K562 (cell line): Measurements from ENCODE around the gene PCED1B. TPM values are rescaled to one million over a fixed set of nuclear protein-coding genes. Genes with fewer than 3 reads are reported as not detected.
A peak's percentile ranks its signal among the peaks of the same experiment; 100 is the strongest.

Experiments
- ATAC-seq: fragments of 200-7000 bp; cut with Tn5 transposase; 3 replicates; pipeline ENCODE4 v1.9.1; 2020; ENCODE audit warnings: moderate library complexity
- BruUV-seq: library from RNA; stranded (reverse); fragments of 400-500 nt; replicated peaks from 2 replicates; lab custom pipeline; 2021; lab: Mats Ljungman, UMichigan
- CTCF ChIA-PET: fragments of 300-600 bp; formaldehyde crosslinking; extraction: SDS; loops from one replicate; lab custom pipeline; 2021; ENCODE audit warnings: low intra/inter-chr PET ratio; lab: Yijun Ruan, JAX
- POLR2A ChIA-PET: fragments of 300-600, 350-650 bp; sonication (Branson Sonifier 250); formaldehyde crosslinking; extraction: SDS; loops from one replicate; lab custom pipeline; 2021; ENCODE audit warnings: antibody characterized with exemption, inconsistent platforms; lab: Yijun Ruan, JAX
- DNase-seq, 4 experiments: peaks; one replicate each; pipeline versions ENCODE4 v3.0.0 to v3.0.0-alpha.2; 2011 to 2018; ENCODE audit warnings: low spot score in 3 of 4, mixed read lengths in 3 of 4; ENCODE audit errors: extremely low read depth in 1 of 4
- FAIRE-seq: peaks from 2 replicates; lab custom pipeline; 2011; peaks lifted over from hg19 to GRCh38; lab: Jason Lieb, UNC
- H2AFZ ChIP-seq: 2 replicates; pipeline ENCODE4 v1.6.0; 2011; ENCODE audit warnings: low read depth, low read length, control low read depth, inconsistent platforms
- H3K27ac ChIP-seq: fragments of 200-600 bp; 3 replicates; pipeline ENCODE4 v1.8.0; 2011; ENCODE audit warnings: low read depth, mild to moderate bottlenecking, control low read depth, inconsistent platforms, low read length, moderate library complexity, mixed read lengths; ENCODE audit errors: extremely low read depth
- H3K27me3 ChIP-seq, 2 experiments: fragments of 300-600 bp in 1 of 2; 2 replicates in 1 of 2; 3 replicates in 1 of 2; pipeline versions ENCODE4 v1.6.0 to v1.8.0; 2011; ENCODE audit warnings: inconsistent platforms in 2 of 2, low read length in 2 of 2, mild to moderate bottlenecking in 1 of 2, mixed read lengths in 1 of 2, moderate library complexity in 1 of 2; ENCODE audit not compliant: control insufficient read depth in 2 of 2, insufficient read depth in 2 of 2
- H3K36me3 ChIP-seq: fragments of 300-600 bp; 3 replicates; pipeline ENCODE4 v1.8.0; 2011; ENCODE audit warnings: mild to moderate bottlenecking, low read length, inconsistent platforms; ENCODE audit not compliant: control insufficient read depth, insufficient read depth
- H3K4me1 ChIP-seq, 2 experiments: fragments of 200-600 bp in 1 of 2; replicated peaks in 1 of 2; 2 replicates in 1 of 2; 3 replicates in 1 of 2; pipeline versions ENCODE4 v1.5.1 to v1.8.0; 2011; ENCODE audit warnings: inconsistent platforms in 2 of 2, low read length in 2 of 2, mild to moderate bottlenecking in 1 of 2, mixed read lengths in 1 of 2, moderate library complexity in 1 of 2; ENCODE audit not compliant: control insufficient read depth in 2 of 2, insufficient read depth in 2 of 2
- H3K4me2 ChIP-seq: 2 replicates; pipeline ENCODE4 v1.6.1; 2011; ENCODE audit warnings: low read length, control low read depth, inconsistent platforms, mixed read lengths; ENCODE audit not compliant: insufficient read depth
- H3K4me3 ChIP-seq: fragments of 200-600 bp; sonication (generic), shearing (Covaris generic); 2 replicates; pipeline ENCODE4 v1.5.1; 2016; ENCODE audit warnings: control low read depth, inconsistent platforms
- H3K79me2 ChIP-seq: fragments of 200-600 bp; 3 replicates; pipeline ENCODE4 v1.8.0; 2011; ENCODE audit warnings: low read length, inconsistent platforms; ENCODE audit not compliant: control insufficient read depth, insufficient read depth
- H3K9ac ChIP-seq, 2 experiments: 2 replicates each; pipeline versions ENCODE4 v1.6.0 to v1.6.1; 2011; ENCODE audit warnings: low read depth in 2 of 2, low read length in 2 of 2, control low read depth in 1 of 2, inconsistent platforms in 1 of 2, mild to moderate bottlenecking in 1 of 2, mixed read lengths in 1 of 2; ENCODE audit not compliant: insufficient read depth in 1 of 2
- H3K9me1 ChIP-seq: one replicate; pipeline ENCODE4 v1.6.0; 2011; ENCODE audit warnings: inconsistent platforms, mild to moderate bottlenecking, low read length, moderate library complexity; ENCODE audit not compliant: control insufficient read depth, insufficient read depth
- H3K9me3 ChIP-seq: replicated peaks from 2 replicates; pipeline ENCODE4 v1.5.1; 2011; ENCODE audit warnings: low read depth, low read length, inconsistent platforms; ENCODE audit not compliant: control insufficient read depth, insufficient read depth
- H4K20me1 ChIP-seq: replicated peaks from 2 replicates; pipeline ENCODE4 v1.6.1; 2011; ENCODE audit warnings: low read length, inconsistent platforms, mixed read lengths; ENCODE audit not compliant: control insufficient read depth, insufficient read depth
- MBD2 ChIP-seq: sonication (generic); IDR thresholded peaks from 2 replicates; pipeline ENCODE4 v1.6.1; 2016; ENCODE audit warnings: low read depth, borderline replicate concordance
- NFIC ChIP-seq: fragments of 450-650 bp; IDR thresholded peaks from 2 replicates; pipeline ENCODE4 v1.6.1; 2017; ENCODE audit warnings: mild to moderate bottlenecking, inconsistent platforms
- RBM25 ChIP-seq: fragments of 200-400 bp; formaldehyde crosslinking; IDR thresholded peaks from 2 replicates; pipeline ENCODE4 v1.6.1; 2018; ENCODE audit warnings: low read length, low read depth, moderate library complexity; ENCODE audit not compliant: severe bottlenecking
- ZNF668 ChIP-seq: fragments of 250-450 bp; sonication (Bioruptor Pico); IDR thresholded peaks from 2 replicates; pipeline ENCODE4 v1.8.0; 2022; ENCODE audit warnings: mild to moderate bottlenecking, inconsistent platforms
- WGBS: fragments of 100-300 bp; shearing (Covaris generic); methylation state at CpG from one replicate; pipeline ENCODE4 v1.1.6; 2016; ENCODE audit warnings: low coverage, mixed read lengths; ENCODE audit not compliant: insufficient coverage; ENCODE audit errors: missing lambda C conversion rate; 5-methylcytosine and 5-hydroxymethylcytosine counted together
- in situ Hi-C: fragments of 300-500 bp; cut with MboI; formaldehyde crosslinking; loops from 4 replicates; pipeline ENCODE4 v1.15.0; 2018; ENCODE audit warnings: inconsistent platforms, mixed read lengths
- intact Hi-C: fragments of 100-400 bp; cut with micrococcal nuclease; formaldehyde crosslinking; loops from 2 replicates; pipeline ENCODE4 v1.14.2; 2022
- polyA plus RNA-seq, 8 experiments: library from polyadenylated mRNA; depleted of rRNA in 4 of 8; stranded (reverse) in 5 of 8; unstranded in 3 of 8; fragments of >200 nt; fragmentation: Nextera tagmentation in 2 of 8; fragmentation: Illumina TruSeq in 1 of 8; extraction: Ambion mirVana in 2 of 8; extraction: Trizol in 1 of 8; gene quantifications; 2 replicates each; pipeline versions ENCODE4 v1.2.1 to v1.2.3, GENCODE V29; 2011 to 2014; ENCODE audit warnings: inconsistent platforms in 1 of 8, missing spikeins in 1 of 8
- total RNA-seq, 7 experiments: library from RNA; depleted of rRNA in 6 of 7; stranded (reverse); fragments of >200 nt in 6 of 7; fragmentation: Illumina TruSeq in 2 of 7; extraction: Trizol in 2 of 7; gene quantifications; 2 replicates each; pipeline versions ENCODE4 v1.2.1 to v1.2.3, GENCODE V29; 2011 to 2021; ENCODE audit warnings: low replicate concordance in 1 of 7
- TF ChIP-seq, protein P1 (sequence below): sonication (generic); IDR thresholded peaks from 2 replicates; pipeline ENCODE4 v1.6.1; 2016
- TF ChIP-seq, protein P2 (sequence below), 2 experiments: fragments of 450-650 bp; IDR thresholded peaks; 2 replicates each; pipeline ENCODE4 v1.6.1; 2018; ENCODE audit warnings: mild to moderate bottlenecking in 2 of 2, low read depth in 1 of 2; ENCODE audit not compliant: partially characterized antibody in 2 of 2

PCED1B gene
- total and polyA plus RNA-seq, 9 of the 15 experiments (the other 6 are each of a cell fraction or from before 2014, with no cell fraction given): 1.2 to 9.3 (median 2.5) TPM

DNA sequence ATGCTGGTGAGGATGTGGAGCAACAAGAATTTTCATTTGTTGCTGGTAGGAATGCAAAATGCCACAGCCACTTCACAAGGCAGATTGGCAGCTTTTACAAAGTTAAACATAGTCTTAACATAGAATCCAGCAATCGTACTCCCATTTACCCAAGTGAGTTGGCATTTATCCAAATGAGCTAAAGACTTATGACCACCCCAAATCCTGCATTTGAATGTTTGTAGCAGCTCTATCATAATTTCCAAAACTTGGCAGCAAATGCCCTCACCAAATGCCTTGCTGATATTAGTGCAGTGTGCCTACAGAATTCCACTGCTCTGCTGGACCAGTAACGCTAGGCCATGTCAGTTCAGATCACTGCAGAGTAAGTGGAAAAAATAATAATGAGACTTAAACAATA is 121.0 kb downstream of the PCED1B start:
- H3K27ac ChIP-seq: no peak overlapping the region
- CTCF ChIA-PET: no interaction called here
- in situ Hi-C loops: no loop called here

More for the DNA sequence above, 121.0 kb downstream of the PCED1B start:
- no TSS peak for BruUV-seq
- H3K4me3 ChIP-seq: no peak overlapping the region
- H3K36me3 ChIP-seq: no peaks in the 10 kb centered on the region
- no peak overlapping the region for H3K9ac ChIP-seq
- intact Hi-C loops: no loop called here
- H3K4me1 ChIP-seq: peaks cover 0 to 4% of the 10 kb centered on the region in 2 experiments; a peak in 3 of 5 replicates
- H3K27me3 ChIP-seq: no peaks in the 10 kb centered on the region
- POLR2A ChIA-PET: no interaction called here
- peak; percentile 63 for TF ChIP-seq NFIC
- no peak for TF ChIP-seq ZNF668
- TF ChIP-seq, protein P1, sequence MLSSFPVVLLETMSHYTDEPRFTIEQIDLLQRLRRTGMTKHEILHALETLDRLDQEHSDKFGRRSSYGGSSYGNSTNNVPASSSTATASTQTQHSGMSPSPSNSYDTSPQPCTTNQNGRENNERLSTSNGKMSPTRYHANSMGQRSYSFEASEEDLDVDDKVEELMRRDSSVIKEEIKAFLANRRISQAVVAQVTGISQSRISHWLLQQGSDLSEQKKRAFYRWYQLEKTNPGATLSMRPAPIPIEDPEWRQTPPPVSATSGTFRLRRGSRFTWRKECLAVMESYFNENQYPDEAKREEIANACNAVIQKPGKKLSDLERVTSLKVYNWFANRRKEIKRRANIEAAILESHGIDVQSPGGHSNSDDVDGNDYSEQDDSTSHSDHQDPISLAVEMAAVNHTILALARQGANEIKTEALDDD: no peak
- TF ChIP-seq RBM25: peak; percentile 51
- no peak for TF ChIP-seq MBD2
- TF ChIP-seq, protein P2, sequence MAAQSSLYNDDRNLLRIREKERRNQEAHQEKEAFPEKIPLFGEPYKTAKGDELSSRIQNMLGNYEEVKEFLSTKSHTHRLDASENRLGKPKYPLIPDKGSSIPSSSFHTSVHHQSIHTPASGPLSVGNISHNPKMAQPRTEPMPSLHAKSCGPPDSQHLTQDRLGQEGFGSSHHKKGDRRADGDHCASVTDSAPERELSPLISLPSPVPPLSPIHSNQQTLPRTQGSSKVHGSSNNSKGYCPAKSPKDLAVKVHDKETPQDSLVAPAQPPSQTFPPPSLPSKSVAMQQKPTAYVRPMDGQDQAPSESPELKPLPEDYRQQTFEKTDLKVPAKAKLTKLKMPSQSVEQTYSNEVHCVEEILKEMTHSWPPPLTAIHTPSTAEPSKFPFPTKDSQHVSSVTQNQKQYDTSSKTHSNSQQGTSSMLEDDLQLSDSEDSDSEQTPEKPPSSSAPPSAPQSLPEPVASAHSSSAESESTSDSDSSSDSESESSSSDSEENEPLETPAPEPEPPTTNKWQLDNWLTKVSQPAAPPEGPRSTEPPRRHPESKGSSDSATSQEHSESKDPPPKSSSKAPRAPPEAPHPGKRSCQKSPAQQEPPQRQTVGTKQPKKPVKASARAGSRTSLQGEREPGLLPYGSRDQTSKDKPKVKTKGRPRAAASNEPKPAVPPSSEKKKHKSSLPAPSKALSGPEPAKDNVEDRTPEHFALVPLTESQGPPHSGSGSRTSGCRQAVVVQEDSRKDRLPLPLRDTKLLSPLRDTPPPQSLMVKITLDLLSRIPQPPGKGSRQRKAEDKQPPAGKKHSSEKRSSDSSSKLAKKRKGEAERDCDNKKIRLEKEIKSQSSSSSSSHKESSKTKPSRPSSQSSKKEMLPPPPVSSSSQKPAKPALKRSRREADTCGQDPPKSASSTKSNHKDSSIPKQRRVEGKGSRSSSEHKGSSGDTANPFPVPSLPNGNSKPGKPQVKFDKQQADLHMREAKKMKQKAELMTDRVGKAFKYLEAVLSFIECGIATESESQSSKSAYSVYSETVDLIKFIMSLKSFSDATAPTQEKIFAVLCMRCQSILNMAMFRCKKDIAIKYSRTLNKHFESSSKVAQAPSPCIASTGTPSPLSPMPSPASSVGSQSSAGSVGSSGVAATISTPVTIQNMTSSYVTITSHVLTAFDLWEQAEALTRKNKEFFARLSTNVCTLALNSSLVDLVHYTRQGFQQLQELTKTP (IDR thresholded peaks at IDR 0.05; ENCODE audit: low read depth in 1 of 2, partially characterized antibody in 2 of 2): peak in 1 of 2 experiments; percentile 0
- FAIRE-seq (no peak), DNase-seq (no peak), ATAC-seq (no peak)
- H3K79me2 ChIP-seq: no peaks in the 10 kb centered on the region
- H3K4me2 ChIP-seq: no peak overlapping the region
- peak overlapping the region; percentile 7; the same call in 1 of the 2 replicates for H2AFZ ChIP-seq
- no peaks in the 10 kb centered on the region; the same call in 1 of the 2 replicates for H3K9me3 ChIP-seq
- no peaks in the 10 kb centered on the region for H3K9me1 ChIP-seq
- WGBS: 55% methylated on average over 2 of the region's 2 CpGs
- H4K20me1 ChIP-seq: no peaks in the 10 kb centered on the region
